GM23338 (cell line): ENCODE results near the gene SLC23A1. TPM values are rescaled to one million over a fixed set of nuclear protein-coding genes. Genes with fewer than 3 reads are reported as not detected.
A peak's percentile ranks its signal among the peaks of the same experiment; 100 is the strongest.

Source experiments
- ATAC-seq: fragments of 200-7000 bp; cut with Tn5 transposase; 3 replicates; pipeline ENCODE4 v1.9.1; 2020
- DNase-seq: peaks from one replicate; pipeline ENCODE4 v3.0.0-alpha.2; 2015; ENCODE audit warnings: low spot score
- H2AFZ ChIP-seq: fragments of 200-600 bp; sonication (generic); 2 replicates; pipeline ENCODE4 v1.8.0; 2016; ENCODE audit warnings: antibody characterized with exemption, mild to moderate bottlenecking, moderate library complexity
- H3F3A ChIP-seq: fragments of 200-600 bp; sonication (generic); replicated peaks from 2 replicates; pipeline ENCODE4 v1.8.0; 2017; ENCODE audit warnings: antibody characterized with exemption, mixed run types, low read depth
- H3K27ac ChIP-seq: fragments of 200-600 bp; sonication (generic); 2 replicates; pipeline ENCODE4 v1.6.1; 2016; ENCODE audit warnings: low read depth
- H3K27me3 ChIP-seq: fragments of 200-600 bp; sonication (generic); 2 replicates; pipeline ENCODE4 v1.8.0; 2016; ENCODE audit warnings: mild to moderate bottlenecking, mixed run types, moderate library complexity; ENCODE audit not compliant: insufficient read depth
- H3K36me3 ChIP-seq: fragments of 200-600 bp; sonication (generic); 2 replicates; pipeline ENCODE4 v1.8.0; 2016; ENCODE audit warnings: mild to moderate bottlenecking; ENCODE audit not compliant: insufficient read depth
- H3K4me1 ChIP-seq: fragments of 200-600 bp; sonication (generic); 2 replicates; pipeline ENCODE4 v1.8.0; 2016; ENCODE audit warnings: mild to moderate bottlenecking, moderate library complexity; ENCODE audit not compliant: insufficient read depth
- H3K4me2 ChIP-seq: fragments of 200-600 bp; sonication (generic); 2 replicates; pipeline ENCODE4 v1.7.1; 2017; ENCODE audit warnings: mixed run types
- H3K4me3 ChIP-seq: fragments of 200-600 bp; sonication (generic); 2 replicates; pipeline ENCODE4 v1.6.1; 2016; ENCODE audit warnings: mixed run types
- H3K79me2 ChIP-seq: fragments of 200-600 bp; sonication (generic); replicated peaks from 2 replicates; pipeline ENCODE4 v1.8.0; 2017; ENCODE audit warnings: mild to moderate bottlenecking; ENCODE audit not compliant: insufficient read depth
- H3K9me2 ChIP-seq: fragments of 200-600 bp; sonication (generic); 2 replicates; pipeline ENCODE4 v1.8.0; 2017; ENCODE audit not compliant: insufficient read depth
- H4K20me1 ChIP-seq: fragments of 200-600 bp; sonication (generic); replicated peaks from 2 replicates; pipeline ENCODE4 v1.8.0; 2017; ENCODE audit warnings: mild to moderate bottlenecking; ENCODE audit not compliant: insufficient read depth
- H3K27ac Mint-ChIP-seq: 2 replicates; pipeline ENCODE4 v1.8.0; 2020; ENCODE audit warnings: inconsistent platforms, mild to moderate bottlenecking, moderate library complexity, mixed read lengths
- H3K27me3 Mint-ChIP-seq: 3 replicates; pipeline ENCODE4 v1.8.0; 2022; ENCODE audit warnings: low read depth, mild to moderate bottlenecking, moderate library complexity, mixed read lengths, inconsistent platforms; ENCODE audit not compliant: insufficient read depth, poor library complexity
- H3K36me3 Mint-ChIP-seq: 3 replicates; pipeline ENCODE4 v1.8.0; 2021; ENCODE audit warnings: low read depth, mild to moderate bottlenecking, inconsistent platforms, moderate library complexity, mixed read lengths
- H3K4me1 Mint-ChIP-seq: 3 replicates; pipeline ENCODE4 v1.8.0; 2020; ENCODE audit warnings: mild to moderate bottlenecking, inconsistent platforms, mixed read lengths
- H3K4me3 Mint-ChIP-seq: 3 replicates; pipeline ENCODE4 v1.8.0; 2021; ENCODE audit warnings: moderate library complexity, mild to moderate bottlenecking, inconsistent platforms, mixed read lengths
- H3K9me3 Mint-ChIP-seq: 3 replicates; pipeline ENCODE4 v1.8.0; 2020; ENCODE audit warnings: moderate library complexity, mild to moderate bottlenecking, inconsistent platforms, mixed read lengths
- CREB1 ChIP-seq: fragments of 250-450 bp; sonication (Bioruptor Pico); IDR thresholded peaks from 2 replicates; pipeline ENCODE4 v1.5.0; 2020; ENCODE audit warnings: low read depth, mild to moderate bottlenecking, moderate library complexity
- CTCF ChIP-seq, 2 experiments: fragments of 200-600 bp in 1 of 2; sonication (generic) in 1 of 2; conservative IDR thresholded peaks; 2 replicates each; pipeline versions ENCODE4 v1.5.1 to v1.6.1; 2016 to 2017; ENCODE audit warnings: antibody characterized with exemption in 2 of 2, low read depth in 2 of 2, mild to moderate bottlenecking in 2 of 2, moderate library complexity in 1 of 2
- POLR2AphosphoS5 ChIP-seq: IDR thresholded peaks from 2 replicates; pipeline ENCODE4 v1.6.1; 2016; ENCODE audit warnings: antibody characterized with exemption, low read depth
- STAT1 ChIP-seq: IDR thresholded peaks from one replicate; pipeline ENCODE4 v1.6.1; 2016; ENCODE audit warnings: antibody characterized with exemption; ENCODE audit not compliant: unreplicated experiment
- ZNF331 ChIP-seq: fragments of 250-450 bp; sonication (Bioruptor Pico); IDR thresholded peaks from 2 replicates; pipeline ENCODE4 v1.5.0; 2020; ENCODE audit warnings: low read depth, mild to moderate bottlenecking, moderate library complexity
- ZNF462 ChIP-seq: fragments of 250-450 bp; sonication (Bioruptor Pico); IDR thresholded peaks from 2 replicates; pipeline ENCODE4 v1.5.0; 2020; ENCODE audit warnings: mild to moderate bottlenecking, moderate library complexity
- polyA plus RNA-seq: library from polyadenylated mRNA; unstranded; fragments of >200 nt; fragmentation: Nextera tagmentation; extraction: Ambion mirVana; gene quantifications from 2 replicates; pipeline ENCODE4 v1.2.1, GENCODE V29; 2016
- total RNA-seq: library from RNA; depleted of rRNA; stranded (reverse); fragments of >200 nt; shearing (Covaris generic); gene quantifications from 2 replicates; pipeline ENCODE4 v1.2.3, GENCODE V29; 2014
- TF ChIP-seq, protein P1 (sequence below): IDR thresholded peaks from one replicate; pipeline ENCODE4 v1.6.1; 2018; ENCODE audit warnings: antibody characterized with exemption; ENCODE audit not compliant: unreplicated experiment

Gene SLC23A1
- total and polyA plus RNA-seq, 2 experiments from 2014 or later: 0.29 TPM; not detected in 1

DNA sequence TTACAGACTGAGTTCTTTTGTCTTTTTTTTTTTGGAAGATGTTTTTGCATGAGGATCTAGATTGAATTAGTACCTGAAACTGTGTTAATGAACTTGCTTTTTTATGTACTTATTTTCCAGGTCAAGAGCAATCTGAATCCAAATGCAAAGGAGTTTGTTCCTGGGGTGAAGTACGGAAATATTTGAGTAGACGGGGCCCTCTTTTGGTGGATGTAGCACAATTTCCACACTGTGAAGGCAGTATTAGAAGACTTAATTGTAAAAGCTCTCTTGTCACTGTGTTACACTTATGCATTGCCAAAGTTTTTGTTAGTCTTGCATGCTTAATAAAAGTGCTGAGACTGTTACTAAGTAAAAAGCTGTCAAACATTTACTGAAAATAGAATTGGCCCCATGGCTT lies 14.5 kb downstream of the SLC23A1 start:
- Histone ChIP-seq H3K9me2 (no peaks in the 10 kb centered on the region), H3K4me3 (no peak overlapping the region), H3K4me1 (no peaks in the 10 kb centered on the region), H3K4me2 (no peak overlapping the region), H3K27ac (no peak overlapping the region), H3K36me3 (peaks cover 66% of the 10 kb centered on the region), H3K27me3 (no peaks in the 10 kb centered on the region), H2AFZ (no peak overlapping the region), H3F3A (peaks cover 16% of the 10 kb centered on the region), H4K20me1 (peaks cover 27% of the 10 kb centered on the region; the same call in 1 of the 2 replicates), H3K79me2 (peaks cover 14% of the 10 kb centered on the region)
- no peak overlapping the region for H3K27ac Mint-ChIP-seq
- H3K27me3 Mint-ChIP-seq: peaks cover 3% of the 10 kb centered on the region
- H3K36me3 Mint-ChIP-seq: peaks cover 75% of the 10 kb centered on the region
- no peak overlapping the region; the same call in 2 of the 3 replicates for H3K4me3 Mint-ChIP-seq
- TF ChIP-seq POLR2AphosphoS5 (no peak), CTCF (conservative IDR thresholded peaks at IDR 0.05; ENCODE audit: low read depth in 2 of 2) (peak; percentile 34 to 37; a peak in 3 of 4 replicates)
- H3K9me3 Mint-ChIP-seq: no peaks in the 10 kb centered on the region
- ATAC-seq (no peak), DNase-seq (no peak)
- no peaks in the 10 kb centered on the region; the same call in 2 of the 3 replicates for H3K4me1 Mint-ChIP-seq

- ATAC-seq (no peak), DNase-seq (no peak)
- no peaks in the 10 kb centered on the region for H3K4me1 Mint-ChIP-seq
- no peak overlapping the region for H3K4me3 Mint-ChIP-seq
- H4K20me1 ChIP-seq: peaks cover 64% of the 10 kb centered on the region
- no peaks in the 10 kb centered on the region for H3K9me3 Mint-ChIP-seq
- H3K4me2 ChIP-seq: no peak overlapping the region
- no peak overlapping the region for H3K4me3 ChIP-seq
- H3K4me1 ChIP-seq: no peaks in the 10 kb centered on the region
- peaks cover 3% of the 10 kb centered on the region for H3K27me3 Mint-ChIP-seq
- 0 out of 2 replicates have a peak overlapping the region, but pooled peaks have one; percentile 7 for H3K27ac ChIP-seq
- no peak overlapping the region for H2AFZ ChIP-seq
- peaks cover 51% of the 10 kb centered on the region for H3K36me3 ChIP-seq
- no peak overlapping the region for H3K27ac Mint-ChIP-seq
- peaks cover 60% of the 10 kb centered on the region for H3K36me3 Mint-ChIP-seq
- H3K79me2 ChIP-seq: peaks cover 55% of the 10 kb centered on the region
- H3K27me3 ChIP-seq: no peaks in the 10 kb centered on the region
- H3K9me2 ChIP-seq: no peaks in the 10 kb centered on the region
- H3F3A ChIP-seq: 0 out of 2 replicates have a peak, but pooled peaks cover 8% of the 10 kb centered on the region
- TF ChIP-seq CREB1 (no peak), STAT1 (no peak), ZNF331 (no peak), CTCF (conservative IDR thresholded peaks at IDR 0.05; ENCODE audit: low read depth in 2 of 2) (no peak), ZNF462 (CRISPR knock-in tag) (no peak), POLR2AphosphoS5 (no peak)
- TF ChIP-seq, protein P1, sequence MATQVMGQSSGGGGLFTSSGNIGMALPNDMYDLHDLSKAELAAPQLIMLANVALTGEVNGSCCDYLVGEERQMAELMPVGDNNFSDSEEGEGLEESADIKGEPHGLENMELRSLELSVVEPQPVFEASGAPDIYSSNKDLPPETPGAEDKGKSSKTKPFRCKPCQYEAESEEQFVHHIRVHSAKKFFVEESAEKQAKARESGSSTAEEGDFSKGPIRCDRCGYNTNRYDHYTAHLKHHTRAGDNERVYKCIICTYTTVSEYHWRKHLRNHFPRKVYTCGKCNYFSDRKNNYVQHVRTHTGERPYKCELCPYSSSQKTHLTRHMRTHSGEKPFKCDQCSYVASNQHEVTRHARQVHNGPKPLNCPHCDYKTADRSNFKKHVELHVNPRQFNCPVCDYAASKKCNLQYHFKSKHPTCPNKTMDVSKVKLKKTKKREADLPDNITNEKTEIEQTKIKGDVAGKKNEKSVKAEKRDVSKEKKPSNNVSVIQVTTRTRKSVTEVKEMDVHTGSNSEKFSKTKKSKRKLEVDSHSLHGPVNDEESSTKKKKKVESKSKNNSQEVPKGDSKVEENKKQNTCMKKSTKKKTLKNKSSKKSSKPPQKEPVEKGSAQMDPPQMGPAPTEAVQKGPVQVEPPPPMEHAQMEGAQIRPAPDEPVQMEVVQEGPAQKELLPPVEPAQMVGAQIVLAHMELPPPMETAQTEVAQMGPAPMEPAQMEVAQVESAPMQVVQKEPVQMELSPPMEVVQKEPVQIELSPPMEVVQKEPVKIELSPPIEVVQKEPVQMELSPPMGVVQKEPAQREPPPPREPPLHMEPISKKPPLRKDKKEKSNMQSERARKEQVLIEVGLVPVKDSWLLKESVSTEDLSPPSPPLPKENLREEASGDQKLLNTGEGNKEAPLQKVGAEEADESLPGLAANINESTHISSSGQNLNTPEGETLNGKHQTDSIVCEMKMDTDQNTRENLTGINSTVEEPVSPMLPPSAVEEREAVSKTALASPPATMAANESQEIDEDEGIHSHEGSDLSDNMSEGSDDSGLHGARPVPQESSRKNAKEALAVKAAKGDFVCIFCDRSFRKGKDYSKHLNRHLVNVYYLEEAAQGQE: no peak
Observed at GRCh38 chr5:139364466-139364865, 18.6 kb downstream of the SLC23A1 start.
